OCI-LY7 (cell line): ENCODE data around the gene ZNF552. TPM values are rescaled to one million over a fixed set of nuclear protein-coding genes. Genes with fewer than 3 reads are reported as not detected.
"Not testable (repeated sequence)": the region's sequence is repeated elsewhere in the genome, so short reads cannot be mapped to it uniquely, and the experiment has no call there.

ENCODE experiments used
- BruUV-seq: library from RNA; stranded (reverse); fragments of 400-500 nt; replicated peaks from 2 replicates; lab custom pipeline; 2021; lab: Mats Ljungman, UMichigan
- CTCF ChIA-PET: fragments of 300-600 bp; sonication (Branson Sonifier 250); formaldehyde crosslinking; loops from one replicate; lab custom pipeline; 2022; ENCODE audit warnings: antibody characterized with exemption; ENCODE audit not compliant: unreplicated experiment; lab: Charles Lee
- POLR2A ChIA-PET: fragments of 300-600 bp; sonication (Branson Sonifier 250); formaldehyde crosslinking; loops from one replicate; lab custom pipeline; 2022; ENCODE audit warnings: antibody characterized with exemption; lab: Charles Lee
- DNase-seq: peaks from one replicate; pipeline ENCODE4 v3.0.0-alpha.2; 2015; ENCODE audit warnings: low spot score
- H2AFZ ChIP-seq: fragments of 200-600 bp; sonication (generic), shearing (Covaris generic); 2 replicates; pipeline ENCODE4 v1.6.1; 2014; ENCODE audit warnings: mild to moderate bottlenecking, antibody characterized with exemption, low read length, moderate library complexity
- H3K27ac ChIP-seq: fragments of 200-600 bp; sonication (generic); 2 replicates; pipeline ENCODE4 v1.5.1; 2014; ENCODE audit warnings: mixed run types, low read depth, mild to moderate bottlenecking, moderate library complexity, low read length, inconsistent platforms; ENCODE audit not compliant: poor library complexity, severe bottlenecking
- H3K36me3 ChIP-seq: fragments of 200-600 bp; sonication (generic); 2 replicates; pipeline ENCODE4 v1.6.1; 2014; ENCODE audit warnings: mild to moderate bottlenecking, antibody characterized with exemption, low read length, moderate library complexity, mixed read lengths; ENCODE audit not compliant: insufficient read depth
- H3K4me1 ChIP-seq: fragments of 200-600 bp; sonication (generic); 2 replicates; pipeline ENCODE4 v1.5.1; 2014; ENCODE audit warnings: mild to moderate bottlenecking, low read length; ENCODE audit not compliant: insufficient read depth, poor library complexity, severe bottlenecking
- H3K4me2 ChIP-seq: fragments of 200-600 bp; sonication (generic); 2 replicates; pipeline ENCODE4 v1.6.1; 2014; ENCODE audit warnings: mild to moderate bottlenecking, low read length
- H3K4me3 ChIP-seq: fragments of 200-600 bp; sonication (generic); 2 replicates; pipeline ENCODE4 v1.5.1; 2014; ENCODE audit warnings: mild to moderate bottlenecking, low read depth, low read length; ENCODE audit not compliant: poor library complexity, severe bottlenecking
- H3K79me2 ChIP-seq: fragments of 200-600 bp; sonication (generic); 2 replicates; pipeline ENCODE4 v1.6.1; 2016; ENCODE audit warnings: low read depth, mild to moderate bottlenecking, low read length, moderate library complexity, mixed read lengths; ENCODE audit not compliant: insufficient read depth
- H3K9me2 ChIP-seq: fragments of 200-600 bp; sonication (generic); 2 replicates; pipeline ENCODE4 v1.6.1; 2016; ENCODE audit warnings: mild to moderate bottlenecking, low read length, mixed read lengths; ENCODE audit not compliant: insufficient read depth
- H3K9me3 ChIP-seq: fragments of 200-600 bp; sonication (generic); 2 replicates; pipeline ENCODE4 v1.6.1; 2014; ENCODE audit warnings: mild to moderate bottlenecking, mixed run types, low read length, mixed read lengths
- H4K20me1 ChIP-seq: fragments of 200-600 bp; sonication (generic); 2 replicates; pipeline ENCODE4 v1.6.1; 2014; ENCODE audit warnings: mild to moderate bottlenecking, antibody characterized with exemption, low read length, moderate library complexity, mixed read lengths; ENCODE audit not compliant: insufficient read depth
- CTCF ChIP-seq: fragments of 200-600 bp; sonication (generic); conservative IDR thresholded peaks from 2 replicates; pipeline ENCODE4 v1.5.1; 2014; ENCODE audit warnings: mild to moderate bottlenecking, antibody characterized with exemption, low read length, moderate library complexity, mixed read lengths
- EZH2phosphoT487 ChIP-seq: fragments of 200-600 bp; sonication (generic); IDR thresholded peaks from 2 replicates; pipeline ENCODE4 v1.6.1; 2018; ENCODE audit warnings: low read depth, borderline replicate concordance, mild to moderate bottlenecking, mixed run types, antibody characterized with exemption, low read length, moderate library complexity, mixed read lengths
- intact Hi-C: fragments of 100-400 bp; cut with micrococcal nuclease; formaldehyde crosslinking; loops from one replicate; pipeline ENCODE4 v1.10.0; 2022; ENCODE audit not compliant: unreplicated experiment
- total RNA-seq, 2 experiments: library from RNA; depleted of rRNA in 1 of 2; stranded (reverse); fragments of >200 nt in 1 of 2; shearing (Covaris generic) in 1 of 2; gene quantifications; 2 replicates each; pipeline ENCODE4 v1.2.3, GENCODE V29; 2014 to 2022

ZNF552 gene
- total RNA-seq, 2 experiments from 2014 or later, result 8.6 to 11.4 TPM

GRCh38 chr19:57813919-57814504, 701 bp downstream of the ZNF552 start:
- H3K9me3 ChIP-seq, result no peaks in the 10 kb centered on the region
- H3K27ac ChIP-seq, result no peak overlapping the region
- TF ChIP-seq CTCF (no peak), EZH2phosphoT487 (no peak)
- peaks cover 13% of the 10 kb centered on the region for H3K79me2 ChIP-seq
- ChIA-PET POLR2A (no interaction called here), CTCF (interaction anchor here (0.6 to 0.7 kb wide), 2 partner anchors 13 to 748 kb away, joined by 3 to 15 read pairs; no protein-coding TSS in a partner anchor)
- peak overlapping the region; percentile 78 for H3K4me2 ChIP-seq
- peaks cover 28% of the 10 kb centered on the region for H3K4me1 ChIP-seq
- H4K20me1 ChIP-seq, result no peaks in the 10 kb centered on the region
- H3K36me3 ChIP-seq, result peaks cover 18% of the 10 kb centered on the region
- BruUV-seq, result TSS peak; percentile 56
- peak overlapping the region; percentile 96 for H3K4me3 ChIP-seq
- no peak for DNase-seq
- peak overlapping the region; percentile 68 for H2AFZ ChIP-seq
- intact Hi-C loops, result no loop called here
- H3K9me2 ChIP-seq, result no peaks in the 10 kb centered on the region

DNA sequence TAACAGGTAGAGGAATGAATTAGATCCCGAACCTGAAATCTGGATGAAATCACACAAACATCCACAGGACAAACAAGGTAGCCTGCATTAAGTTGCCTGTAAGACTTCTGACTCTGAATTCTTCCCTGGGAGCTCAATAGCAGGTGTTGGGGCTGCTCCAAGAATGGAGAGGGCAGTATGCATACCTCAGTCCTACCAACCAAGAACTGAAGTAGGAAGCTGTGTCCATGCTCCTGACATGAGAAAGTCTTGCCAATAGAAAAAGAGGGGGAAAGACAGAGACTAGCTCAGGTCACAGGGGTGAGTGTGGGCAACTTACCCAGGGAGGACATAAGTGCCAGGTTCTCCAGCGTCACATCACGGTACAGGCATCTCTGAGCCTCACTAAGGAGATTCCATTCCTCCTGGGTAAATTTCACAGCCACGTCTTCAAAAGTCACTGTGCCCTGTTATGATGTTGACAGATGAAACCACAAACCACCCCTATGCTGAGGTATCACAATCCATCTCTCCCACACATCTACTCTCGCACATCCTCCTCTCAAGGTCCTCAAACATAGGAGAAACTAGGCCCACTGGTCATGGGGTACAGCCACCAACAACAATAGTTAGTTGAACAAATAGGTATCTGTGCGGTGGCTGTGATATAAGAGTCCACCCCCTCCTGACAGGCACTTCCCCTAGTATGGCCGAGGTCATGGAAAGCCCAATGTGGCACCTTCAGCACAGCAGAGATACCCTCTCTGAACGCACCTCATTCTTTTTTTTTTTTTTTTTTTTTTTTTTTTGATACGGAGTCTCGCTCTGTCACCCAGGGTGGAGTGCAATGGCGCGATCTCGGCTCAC, 1.5 kb downstream of the ZNF552 start:
- H4K20me1 ChIP-seq, H3K9me2 ChIP-seq, intact Hi-C loops, H2AFZ ChIP-seq, H3K9me3 ChIP-seq, DNase-seq, H3K27ac ChIP-seq, BruUV-seq: not testable (repeated sequence)
- POLR2A ChIA-PET, result interaction anchor here (0.6 kb wide), 1 partner anchor 143 kb away, joined by 4 read pairs; no protein-coding TSS in a partner anchor
- peaks cover 21% of the 10 kb centered on the region for H3K4me1 ChIP-seq
- H3K36me3 ChIP-seq, result peaks cover 23% of the 10 kb centered on the region
- H3K79me2 ChIP-seq, result peaks cover 13% of the 10 kb centered on the region
- CTCF ChIA-PET, result interaction anchor here (0.7 kb wide), 1 partner anchor 12 kb away, joined by 3 read pairs; no protein-coding TSS in a partner anchor
- H3K4me2 ChIP-seq, result peak overlapping the region; percentile 78
- peak overlapping the region; percentile 96 for H3K4me3 ChIP-seq

GRCh38 chr19:57812226-57812625, 2.5 kb downstream of the ZNF552 start:
- no peak for DNase-seq

More at GRCh38 chr19:57812226-57812625, 2.5 kb downstream of the ZNF552 start:
- no TSS peak for BruUV-seq
- Histone ChIP-seq H3K27ac (peak overlapping the region; percentile 30), H3K79me2 (peaks cover 13% of the 10 kb centered on the region), H4K20me1 (no peaks in the 10 kb centered on the region), H3K9me2 (no peaks in the 10 kb centered on the region), H3K9me3 (no peaks in the 10 kb centered on the region), H3K4me1 (peaks cover 21% of the 10 kb centered on the region), H2AFZ (no peak overlapping the region), H3K36me3 (peaks cover 33% of the 10 kb centered on the region), H3K4me3 (no peak overlapping the region), H3K4me2 (peak overlapping the region; percentile 52)
- CTCF ChIA-PET, result no interaction called here
- intact Hi-C loops, result no loop called here
- POLR2A ChIA-PET, result no interaction called here
- no peak for TF ChIP-seq CTCF
- TF ChIP-seq EZH2phosphoT487, result no peak
